Left colon (tissue), 2 donors: ENCODE results near the gene IFITM1. TPM values are rescaled to one million over a fixed set of nuclear protein-coding genes. Genes with fewer than 3 reads are reported as not detected.
"Not testable (repeated sequence)": the region's sequence is repeated elsewhere in the genome, so short reads cannot be mapped to it uniquely, and the experiment has no call there.

Source experiments
- ATAC-seq: fragments of 200-7000 bp; cut with Tn5 transposase; one replicate; pipeline ENCODE4 v1.9.1; 2020; ENCODE audit warnings: mild to moderate bottlenecking, moderate library complexity
- DNase-seq, 2 donors: peaks; one replicate each; pipeline ENCODE4 v3.0.0-alpha.2; 2020
- intact Hi-C, 2 donors: fragments of 100-400 bp; cut with DNase I in 1 of 2; cut with micrococcal nuclease in 1 of 2; formaldehyde crosslinking; loops; one replicate each; pipeline versions ENCODE4 v1.11.2 to v1.14.0; 2022; cut with DNase I, micrococcal nuclease
- long read RNA-seq: library from polyadenylated mRNA; unstranded; transcript quantifications from one replicate; pipeline ENCODE4 v2.0.0, GENCODE V29; 2021
- total RNA-seq, 2 donors: library from RNA; stranded (reverse); fragmentation: NEBNext Ultra II Directional; extraction: Animal tissue kit (Norgen Biotek cat#: 25700); gene quantifications; one replicate each; pipeline ENCODE4 v1.2.1, GENCODE V29; 2021
- donor health status: DM: no; HTN: no; CAD: no.
- donor health status: DM: yes; HTN: yes; CAD: no.

The IFITM1 gene
- total RNA-seq = 100 to 1,000 TPM in 1 of 2 donors, 10 to 100 TPM in 1; 85.6 to 127 TPM
- long read RNA-seq, transcript IFITM1-202 (2 exons, 855 nt) = major isoform, 125 of 127 reads
- long read RNA-seq, partial matches to known transcripts = 0 of 127 reads
- long read RNA-seq, other reads (novel, unspliced or antisense) = 2 of 127 reads

- intact Hi-C loops = no loop called here
- DNase-seq = peak; percentile 55 to 57
- ATAC-seq = peak; percentile 66
Measured at GRCh38 chr11:313787-314553, at the start of gene IFITM1. IFITM1 (plus strand) TSS chr11:314040; CDS start chr11:314171, 131 bp downstream.

DNA sequence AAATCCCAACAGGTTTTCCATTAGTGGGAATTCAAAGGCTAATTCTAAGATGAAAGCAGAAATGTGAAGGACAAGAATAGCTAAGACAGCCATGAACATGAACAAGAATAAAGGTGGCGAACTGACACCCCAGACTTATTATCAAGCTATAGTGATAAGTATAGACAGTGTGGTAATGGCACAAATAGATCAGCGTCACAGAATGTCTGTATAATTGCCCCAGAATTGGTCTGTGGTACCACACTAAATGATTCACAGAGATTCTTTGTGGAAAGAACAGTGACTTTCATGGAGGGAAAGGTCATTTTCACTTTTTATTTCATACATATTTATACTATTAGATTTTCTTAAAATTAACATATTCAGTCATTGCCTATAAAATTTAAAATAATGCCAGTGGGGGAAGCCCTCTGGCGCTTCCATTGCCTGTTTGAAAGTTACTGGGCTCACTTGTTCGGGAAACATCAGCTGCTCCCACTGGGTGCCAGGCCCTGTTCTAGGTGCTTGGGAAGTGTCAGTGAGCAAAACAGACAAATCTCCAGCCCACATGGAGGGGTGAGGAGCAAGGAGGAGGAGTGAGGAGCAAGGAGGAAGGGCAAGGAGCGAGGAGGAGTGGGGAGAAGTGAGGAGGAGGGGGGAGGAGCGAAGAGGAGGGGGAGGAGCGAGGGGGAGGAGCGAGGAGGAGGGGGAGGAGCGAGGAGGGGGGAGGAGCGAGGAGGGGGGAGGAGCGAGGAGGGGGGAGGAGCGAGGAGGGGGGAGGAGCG, 47.0 kb upstream of the IFITM1 start:
- ATAC-seq (no peak), DNase-seq (no peak)
- intact Hi-C loops = no loop called here

DNA sequence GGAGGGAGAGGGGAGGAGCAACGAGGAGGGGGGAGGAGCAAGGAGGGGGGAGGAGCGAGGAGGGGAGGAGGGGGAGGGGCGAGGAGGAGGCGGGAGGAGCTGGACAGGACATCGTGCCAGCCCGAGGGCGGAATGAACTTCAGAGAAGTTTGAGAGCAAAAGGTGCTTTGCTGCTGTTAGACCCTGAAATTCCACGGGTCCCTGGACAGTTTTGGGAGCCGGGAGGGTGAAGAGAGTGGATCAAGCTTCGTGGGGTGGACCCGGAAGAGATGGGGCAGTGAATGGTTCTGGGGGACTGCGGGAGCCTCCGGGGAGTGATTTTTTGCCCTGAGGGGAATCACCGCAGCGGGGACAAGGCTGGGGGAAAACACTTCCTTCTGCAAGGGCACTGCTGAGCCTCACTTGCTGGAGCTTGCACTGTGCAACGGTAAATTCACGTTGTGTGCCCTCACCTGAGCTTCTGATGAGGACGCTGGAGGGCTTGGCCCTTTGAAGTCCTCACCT, 46.3 kb upstream of the IFITM1 start:
- ATAC-seq (peak; percentile 52), DNase-seq (peak in 1 of 2 donors; percentile 69)
- intact Hi-C loops = no loop called here

DNA sequence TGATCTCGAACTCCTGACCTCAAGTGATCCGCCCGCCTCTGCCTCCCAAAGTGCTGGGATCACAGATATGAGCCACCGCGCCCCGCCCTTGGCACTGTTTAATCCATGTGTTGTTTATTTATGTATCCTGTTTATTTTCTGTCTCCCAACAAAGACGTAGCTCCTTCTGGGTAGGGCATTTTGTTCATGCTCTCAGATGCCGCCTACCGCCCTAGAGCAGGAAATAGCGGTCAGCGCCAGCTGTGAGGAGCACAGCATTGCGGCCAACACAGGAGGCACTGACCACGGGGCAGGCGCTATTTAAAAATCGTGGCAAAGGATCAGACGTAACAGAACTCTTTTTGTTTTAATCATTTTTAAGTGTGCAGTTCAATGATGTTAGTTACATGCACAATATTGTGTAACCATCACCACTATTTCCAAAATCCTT, 45.1 kb upstream of the IFITM1 start:
- intact Hi-C loops = not testable (repeated sequence)
- peak; percentile 65 to 67 for DNase-seq
- ATAC-seq = peak; percentile 61

GRCh38 chr11:269146-269890, 44.5 kb upstream of the IFITM1 start:
- DNase-seq (peak in 1 of 2 donors; percentile 38), ATAC-seq (no peak)
- intact Hi-C loops = no loop called here

GRCh38 chr11:270451-271318, 43.2 kb upstream of the IFITM1 start:
- ATAC-seq (no peak), DNase-seq (no peak)
- intact Hi-C loops = no loop called here

DNA sequence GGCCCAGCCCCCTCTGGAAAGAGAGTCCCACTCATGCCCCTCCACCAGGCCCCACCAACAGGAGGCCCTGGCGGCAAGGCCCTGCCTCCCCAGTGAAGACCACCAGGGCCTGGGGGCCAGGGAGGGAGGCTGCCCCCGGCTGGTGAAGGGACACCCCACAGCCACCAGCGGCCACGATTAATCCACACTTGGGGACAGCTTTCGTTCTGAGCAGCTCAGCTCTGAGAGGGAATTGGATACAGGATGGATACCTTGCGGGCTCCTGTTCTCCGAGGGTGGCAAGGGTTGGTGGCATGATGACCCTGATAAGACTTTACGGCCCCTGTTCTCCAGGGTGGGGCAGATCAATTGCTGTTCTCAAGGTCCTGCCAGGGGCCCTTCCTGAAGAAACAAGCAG, 42.5 kb upstream of the IFITM1 start:
- ATAC-seq (peak; percentile 73), DNase-seq (no peak)
- intact Hi-C loops = no loop called here

DNA sequence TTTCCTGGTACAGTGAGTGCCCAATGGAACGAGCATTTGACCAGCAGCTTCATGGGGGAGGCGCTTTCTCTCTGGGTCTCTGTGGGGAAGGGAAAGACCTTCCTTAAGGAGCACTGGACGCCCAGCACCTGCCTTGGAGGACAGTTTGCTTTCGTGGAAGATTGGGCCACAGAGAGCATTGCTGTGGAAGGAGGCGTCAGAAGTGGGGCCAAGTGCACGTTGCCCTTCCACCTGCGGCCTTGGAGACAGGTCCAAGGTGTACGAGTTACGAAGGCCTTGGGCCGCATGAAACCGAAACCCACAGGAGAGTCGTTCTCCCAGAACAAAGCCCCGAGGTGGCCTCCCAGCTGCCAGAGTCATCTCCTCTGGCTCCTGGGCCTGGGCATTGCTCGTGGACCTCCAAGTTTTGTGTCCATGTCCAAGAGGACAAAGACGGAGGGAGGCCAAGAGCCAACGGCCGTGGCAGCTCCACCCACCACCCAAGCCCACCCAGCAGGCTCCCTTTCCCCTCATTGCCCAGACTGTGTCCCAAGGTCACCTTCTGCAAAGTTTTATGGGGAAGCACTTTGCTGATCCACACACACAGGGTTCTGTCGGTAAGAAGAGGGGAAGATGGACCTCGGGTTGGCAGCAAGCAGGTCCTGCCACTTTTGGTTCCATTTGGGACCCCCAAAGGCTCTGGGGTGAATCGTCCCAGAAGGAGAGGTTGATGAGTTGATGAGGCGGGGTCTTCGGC, 41.5 kb upstream of the IFITM1 start:
- DNase-seq (no peak), ATAC-seq (no peak)
- intact Hi-C loops = no loop called here

GRCh38 chr11:272931-273198, 41.0 kb upstream of the IFITM1 start:
- DNase-seq = no peak
- ATAC-seq = no peak
- intact Hi-C loops = no loop called here

DNA sequence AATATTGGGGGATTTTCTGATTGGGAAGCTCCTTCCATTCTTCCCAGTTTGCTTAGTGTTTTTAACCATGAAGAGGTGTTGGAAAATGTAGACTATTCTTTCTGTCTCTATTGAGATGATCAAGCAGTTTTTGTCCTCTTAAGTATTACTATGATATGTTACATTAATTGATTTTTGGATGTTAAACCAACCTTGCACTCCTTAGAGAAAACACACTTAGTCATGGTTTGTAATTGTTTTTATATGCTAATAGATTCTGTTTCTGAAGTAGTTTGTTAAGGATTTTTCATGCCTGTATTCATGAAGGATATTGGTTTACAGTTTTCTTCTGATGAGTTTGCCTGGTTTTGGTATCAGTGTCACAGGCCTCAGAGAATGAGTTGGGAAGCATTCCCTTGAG, 37.6 kb upstream of the IFITM1 start:
- DNase-seq (no peak), ATAC-seq (no peak)
- intact Hi-C loops = no loop called here

- DNase-seq (peak in 1 of 2 donors; percentile 10), ATAC-seq (no peak)
- intact Hi-C loops = no loop called here
Measured at GRCh38 chr11:278001-278951, 35.6 kb upstream of the IFITM1 start, which contains the start of gene NLRP6. NLRP6 (plus strand) TSS chr11:278407; CDS start chr11:278570, 163 bp downstream.

- peak in 1 of 2 donors; percentile 28 for DNase-seq
- intact Hi-C loops = no loop called here
- ATAC-seq = peak; percentile 53
Measured at GRCh38 chr11:279040-279965, 34.5 kb upstream of the IFITM1 start.

GRCh38 chr11:279966-280705, 33.7 kb upstream of the IFITM1 start:
- intact Hi-C loops = no loop called here
- ATAC-seq (peak; percentile 84), DNase-seq (peak in 1 of 2 donors; percentile 69)

GRCh38 chr11:280706-281485, 32.9 kb upstream of the IFITM1 start:
- peak; percentile 32 for ATAC-seq
- intact Hi-C loops = no loop called here
- DNase-seq = peak; percentile 26 to 60
